Ascending aorta (tissue), 2 donors: Measurements from ENCODE around the gene SAMHD1. TPM values are rescaled to one million over a fixed set of nuclear protein-coding genes. Genes with fewer than 3 reads are reported as not detected.

Experiments
- DNase-seq, 2 donors: peaks; one replicate each; pipeline ENCODE4 v3.0.0-alpha.2; 2019; ENCODE audit warnings: low spot score in 2 of 2
- H3K27ac ChIP-seq, 2 donors: fragments of 200-600 bp; sonication (generic); one replicate each; pipeline ENCODE4 v1.5.1; 2016 to 2017; ENCODE audit warnings: mild to moderate bottlenecking in 1 of 2
- H3K27me3 ChIP-seq: fragments of 200-600 bp; sonication (generic); one replicate; pipeline ENCODE4 v1.5.1; 2017
- H3K36me3 ChIP-seq, 2 donors: fragments of 200-600 bp; sonication (generic); one replicate each; pipeline ENCODE4 v1.5.1; 2016
- H3K4me1 ChIP-seq, 2 donors: fragments of 200-600 bp; sonication (generic); one replicate each; pipeline ENCODE4 v1.5.1; 2016 to 2017; ENCODE audit warnings: mild to moderate bottlenecking in 1 of 2
- H3K4me3 ChIP-seq, 2 donors: fragments of 200-600 bp; sonication (generic); one replicate each; pipeline ENCODE4 v1.5.1; 2016 to 2017; ENCODE audit warnings: mild to moderate bottlenecking in 1 of 2
- H3K9me3 ChIP-seq, 2 donors: fragments of 200-600 bp; sonication (generic); one replicate each; pipeline ENCODE4 v1.5.1; 2016
- intact Hi-C: fragments of 100-400 bp; cut with DNase I; formaldehyde crosslinking; loops from one replicate; pipeline ENCODE4 v1.15.1; 2023
- total RNA-seq: library from RNA; depleted of rRNA; stranded (reverse); fragments of >200 nt; gene quantifications from one replicate; pipeline ENCODE4 v1.1.0, GENCODE V29; 2016
- TF ChIP-seq, protein P1 (sequence below), 3 experiments: fragments of 200-600 bp in 2 of 3; fragments of 450-650 bp in 1 of 3; sonication (generic) in 2 of 3; IDR thresholded peaks; one replicate each; pipeline ENCODE4 v1.5.1; 2016 to 2019; ENCODE audit warnings: antibody characterized with exemption in 3 of 3, mild to moderate bottlenecking in 1 of 3, moderate library complexity in 1 of 3

The SAMHD1 gene
- total RNA-seq, 1 donor from 2014 or later: 163 TPM

DNA sequence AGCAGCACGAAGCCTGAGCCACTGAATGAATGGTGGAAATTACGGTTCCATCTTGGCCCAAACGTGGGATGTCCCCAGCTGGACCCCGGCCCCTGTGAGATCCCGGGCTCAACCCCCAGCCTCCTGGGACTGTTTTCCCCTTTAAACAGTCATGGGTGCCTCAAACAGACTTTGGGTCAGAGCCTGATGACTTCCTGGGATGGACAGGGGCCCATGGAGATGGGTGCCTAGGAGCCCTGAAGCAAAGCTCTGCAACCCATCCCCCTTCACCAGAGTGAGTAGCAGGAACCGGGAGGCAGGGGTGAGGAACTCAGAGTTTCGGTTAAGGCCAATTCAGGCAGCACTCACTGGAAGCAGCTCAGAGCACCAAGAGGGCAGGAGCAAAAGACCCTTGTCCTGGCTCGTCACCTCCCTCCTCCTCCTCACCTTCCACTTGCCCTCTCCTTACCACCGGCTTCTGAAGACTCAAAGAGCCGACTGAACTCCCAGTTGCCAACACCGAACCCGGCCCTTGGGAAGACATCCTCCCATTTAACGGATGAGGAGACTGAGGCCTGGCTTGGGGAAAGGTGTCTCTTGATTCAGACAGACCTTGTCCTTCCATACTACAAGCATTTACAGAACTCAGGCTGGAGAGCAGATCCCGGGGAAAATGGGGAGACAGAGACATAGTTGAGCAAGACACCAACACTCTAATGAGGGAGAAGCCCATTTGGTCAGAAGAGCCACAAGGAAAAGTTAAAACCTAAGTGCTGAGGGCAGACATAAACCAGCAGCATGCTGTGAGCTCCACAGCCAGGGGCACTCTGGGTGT, 90.5 kb downstream of the SAMHD1 start:
- DNase-seq: no peak
- H3K36me3 ChIP-seq: no peaks in the 10 kb centered on the region
- intact Hi-C loops: loop anchor here (5.0 kb wide), 2 partner anchors 59 to 194 kb away; no protein-coding TSS in a partner anchor
- H3K4me1 ChIP-seq: peaks cover 8 to 27% of the 10 kb centered on the region in 2 donors
- peak overlapping the region; percentile 91 for H3K27ac ChIP-seq
- H3K4me3 ChIP-seq: peak overlapping the region; percentile 79 to 92
- H3K27me3 ChIP-seq: no peaks in the 10 kb centered on the region
- TF ChIP-seq, protein P1, sequence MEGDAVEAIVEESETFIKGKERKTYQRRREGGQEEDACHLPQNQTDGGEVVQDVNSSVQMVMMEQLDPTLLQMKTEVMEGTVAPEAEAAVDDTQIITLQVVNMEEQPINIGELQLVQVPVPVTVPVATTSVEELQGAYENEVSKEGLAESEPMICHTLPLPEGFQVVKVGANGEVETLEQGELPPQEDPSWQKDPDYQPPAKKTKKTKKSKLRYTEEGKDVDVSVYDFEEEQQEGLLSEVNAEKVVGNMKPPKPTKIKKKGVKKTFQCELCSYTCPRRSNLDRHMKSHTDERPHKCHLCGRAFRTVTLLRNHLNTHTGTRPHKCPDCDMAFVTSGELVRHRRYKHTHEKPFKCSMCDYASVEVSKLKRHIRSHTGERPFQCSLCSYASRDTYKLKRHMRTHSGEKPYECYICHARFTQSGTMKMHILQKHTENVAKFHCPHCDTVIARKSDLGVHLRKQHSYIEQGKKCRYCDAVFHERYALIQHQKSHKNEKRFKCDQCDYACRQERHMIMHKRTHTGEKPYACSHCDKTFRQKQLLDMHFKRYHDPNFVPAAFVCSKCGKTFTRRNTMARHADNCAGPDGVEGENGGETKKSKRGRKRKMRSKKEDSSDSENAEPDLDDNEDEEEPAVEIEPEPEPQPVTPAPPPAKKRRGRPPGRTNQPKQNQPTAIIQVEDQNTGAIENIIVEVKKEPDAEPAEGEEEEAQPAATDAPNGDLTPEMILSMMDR (IDR thresholded peaks at IDR 0.05): no peak
- no peaks in the 10 kb centered on the region for H3K9me3 ChIP-seq

DNA sequence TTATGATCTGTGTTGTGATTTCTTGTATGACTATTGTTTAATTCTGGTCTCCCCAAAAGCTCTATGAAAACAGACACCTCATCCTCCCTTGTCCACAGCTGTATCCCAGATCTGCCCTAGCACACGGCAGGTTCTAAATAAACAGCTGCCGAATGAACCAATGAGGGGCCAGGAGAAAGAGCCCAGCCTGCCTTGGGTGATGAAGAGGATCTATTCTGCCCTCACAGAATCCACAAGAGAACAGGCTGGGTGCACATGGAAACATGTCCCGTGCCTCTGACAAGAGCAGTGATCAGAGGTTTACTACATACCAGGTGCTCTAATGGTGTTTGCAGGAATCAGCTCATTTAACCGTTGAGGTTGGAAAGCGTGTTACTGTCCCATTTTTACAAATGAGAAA, 91.2 kb downstream of the SAMHD1 start:
- intact Hi-C loops: loop anchor here (5.0 kb wide), 2 partner anchors 58 to 193 kb away; no protein-coding TSS in a partner anchor

DNA sequence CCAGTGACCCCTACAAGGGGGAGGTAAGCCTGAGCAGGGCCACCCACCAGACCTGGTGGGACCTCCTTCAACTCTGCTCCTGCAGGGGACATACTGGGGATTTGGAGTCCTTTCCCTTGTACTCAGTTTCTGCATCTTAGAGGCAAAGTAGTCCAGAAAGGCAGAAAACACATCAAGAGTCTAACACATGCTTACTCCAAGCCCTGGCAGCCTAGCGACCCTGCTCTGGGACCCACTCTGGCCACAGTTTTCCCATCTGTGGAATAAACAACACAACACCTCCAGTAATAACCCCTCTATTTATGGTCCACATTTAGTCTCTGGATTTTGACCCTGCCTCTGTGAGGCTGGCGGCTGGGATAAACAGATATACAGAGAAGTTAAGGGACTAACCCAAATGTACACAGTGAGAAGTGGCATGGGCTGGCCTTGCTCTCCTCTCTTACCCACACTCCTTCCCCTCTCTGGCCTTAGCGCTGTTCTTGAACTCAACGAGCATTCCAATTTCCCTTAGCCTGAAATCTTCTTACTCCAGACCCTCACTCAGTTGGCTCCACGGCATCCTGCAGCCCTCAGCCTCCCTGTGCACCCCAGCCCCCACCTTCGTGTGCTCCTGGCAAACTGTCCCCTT, 91.7 kb downstream of the SAMHD1 start:
- H3K36me3 ChIP-seq: no peaks in the 10 kb centered on the region
- H3K4me3 ChIP-seq: no peak overlapping the region
- DNase-seq: no peak
- H3K9me3 ChIP-seq: no peaks in the 10 kb centered on the region
- peaks cover 12 to 38% of the 10 kb centered on the region in 2 donors for H3K4me1 ChIP-seq
- intact Hi-C loops: loop anchor here (5.0 kb wide), 2 partner anchors 58 to 193 kb away; no protein-coding TSS in a partner anchor
- H3K27ac ChIP-seq: peak overlapping the region; percentile 91
- H3K27me3 ChIP-seq: no peaks in the 10 kb centered on the region
- TF ChIP-seq, protein P1 (IDR thresholded peaks at IDR 0.05): no peak

More for the DNA sequence above, 91.2 kb downstream of the SAMHD1 start:
- TF ChIP-seq, protein P1 (IDR thresholded peaks at IDR 0.05): no peak
- H3K27ac ChIP-seq: peak overlapping the region; percentile 91
- no peak for DNase-seq
- H3K4me3 ChIP-seq: no peak overlapping the region
- H3K27me3 ChIP-seq: no peaks in the 10 kb centered on the region
- H3K36me3 ChIP-seq: no peaks in the 10 kb centered on the region
- peaks cover 11 to 34% of the 10 kb centered on the region in 2 donors for H3K4me1 ChIP-seq
- H3K9me3 ChIP-seq: no peaks in the 10 kb centered on the region

DNA sequence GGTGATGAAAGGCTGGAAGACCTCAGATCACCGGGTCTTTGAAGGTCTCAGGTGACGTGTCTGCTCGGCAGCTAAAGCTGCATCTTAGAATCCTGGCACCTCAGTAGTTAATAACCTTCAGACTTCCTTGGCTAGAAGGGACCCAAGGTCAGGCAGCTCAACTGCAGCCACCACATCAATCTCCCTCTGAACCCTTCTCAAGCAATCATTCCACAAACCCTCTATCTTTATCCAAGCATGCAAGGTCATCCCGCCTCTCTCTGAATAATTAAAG, 92.3 kb downstream of the SAMHD1 start:
- Histone ChIP-seq H3K4me3 (no peak overlapping the region), H3K27me3 (no peaks in the 10 kb centered on the region), H3K9me3 (no peaks in the 10 kb centered on the region), H3K27ac (peak overlapping the region in 1 of 2 donors; percentile 91), H3K36me3 (no peaks in the 10 kb centered on the region), H3K4me1 (peaks cover 11 to 44% of the 10 kb centered on the region in 2 donors)
- TF ChIP-seq, protein P1 (IDR thresholded peaks at IDR 0.05): no peak
- DNase-seq: no peak
- intact Hi-C loops: no loop called here

DNA sequence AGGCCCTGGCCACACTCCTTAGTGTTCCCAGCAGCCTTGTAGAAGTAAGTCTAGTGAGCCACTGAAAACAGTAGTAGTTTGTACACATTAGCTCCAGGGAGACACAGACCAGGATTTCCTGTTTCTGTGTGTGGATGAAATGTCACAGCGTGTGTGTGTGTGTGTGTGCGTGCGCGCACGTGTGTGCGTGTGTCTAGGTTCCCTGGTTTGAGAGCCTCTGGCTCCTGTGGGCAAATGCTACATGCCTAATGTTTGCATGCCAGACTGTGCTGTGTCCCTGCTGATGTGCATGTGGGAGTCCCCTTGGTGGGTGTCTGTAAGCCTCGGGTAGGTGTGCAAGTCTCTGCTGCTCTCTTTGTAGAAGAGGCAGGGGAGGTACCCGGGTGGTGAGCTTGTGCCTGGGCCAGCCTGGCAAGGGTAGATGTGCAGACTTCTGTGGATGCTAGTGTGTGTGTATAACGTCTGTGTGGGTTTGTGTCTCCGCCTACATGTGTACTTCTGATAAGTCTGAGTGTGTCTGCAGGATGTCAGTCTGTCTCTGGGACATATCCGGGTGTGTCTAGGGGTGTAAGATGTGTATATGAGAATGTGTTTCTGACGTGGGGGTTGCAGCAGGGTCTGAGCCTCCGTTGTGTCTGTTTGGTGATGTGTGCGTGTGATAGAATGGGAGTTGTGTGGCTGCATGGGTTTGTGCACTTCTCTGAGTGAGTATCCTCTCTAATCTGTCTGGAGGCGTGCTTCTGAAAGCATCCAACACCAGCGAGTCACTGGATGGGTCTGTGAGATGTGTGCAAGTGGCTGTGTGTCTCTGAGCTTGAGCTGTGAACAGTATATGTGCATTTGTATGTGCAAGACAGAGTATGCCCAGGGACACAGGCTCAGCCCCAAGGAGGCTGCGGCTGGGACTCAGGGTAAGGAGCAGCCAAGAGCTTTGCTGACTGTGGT, 94.5 kb downstream of the SAMHD1 start:
- H3K36me3 ChIP-seq: no peaks in the 10 kb centered on the region
- no peaks in the 10 kb centered on the region for H3K9me3 ChIP-seq
- TF ChIP-seq, protein P1 (IDR thresholded peaks at IDR 0.05): no peak
- intact Hi-C loops: no loop called here
- H3K4me1 ChIP-seq: peaks cover 11 to 64% of the 10 kb centered on the region in 2 donors
- no peak overlapping the region for H3K4me3 ChIP-seq
- DNase-seq: no peak
- H3K27me3 ChIP-seq: no peaks in the 10 kb centered on the region
- H3K27ac ChIP-seq: peak overlapping the region; percentile 93 to 99
